IMR-90 (cell line): ENCODE results near the gene TANGO6. TPM values are rescaled to one million over a fixed set of nuclear protein-coding genes. Genes with fewer than 3 reads are reported as not detected.

ENCODE experiments used
- ATAC-seq: fragments of 200-7000 bp; cut with Tn5 transposase; 2 replicates; pipeline ENCODE4 v1.9.1; 2020; ENCODE audit warnings: low read depth, mild to moderate bottlenecking, moderate library complexity
- BruUV-seq: library from RNA; stranded (reverse); fragments of 400-500 nt; replicated peaks from 2 replicates; lab custom pipeline; 2021; lab: Mats Ljungman, UMichigan
- CTCF ChIA-PET: fragments of 300-600 bp; formaldehyde crosslinking; extraction: SDS; loops from one replicate; lab custom pipeline; 2021; ENCODE audit warnings: antibody characterized with exemption; lab: Yijun Ruan, JAX
- POLR2A ChIA-PET: fragments of 300-600 bp; sonication (Branson Sonifier 250); formaldehyde crosslinking; loops from one replicate; lab custom pipeline; 2022; ENCODE audit warnings: antibody characterized with exemption; ENCODE audit not compliant: unreplicated experiment; lab: Charles Lee
- DNase-seq: peaks from one replicate; pipeline ENCODE4 v3.0.0; 2013
- H2AFZ ChIP-seq: replicated peaks from 2 replicates; pipeline ENCODE3; 2013; ENCODE audit warnings: low read length, mild to moderate bottlenecking; ENCODE audit not compliant: poor library complexity
- H2AK5ac ChIP-seq: 2 replicates; pipeline ENCODE4 v1.6.1; 2013; ENCODE audit warnings: low read depth, low read length, inconsistent platforms
- H2AK9ac ChIP-seq: replicated peaks from 2 replicates; pipeline ENCODE3; 2013; ENCODE audit warnings: mild to moderate bottlenecking, low read depth, low read length, moderate library complexity; ENCODE audit not compliant: poor library complexity
- H2BK120ac ChIP-seq: 2 replicates; pipeline ENCODE4 v1.6.1; 2013; ENCODE audit warnings: low read depth, low read length, inconsistent platforms
- H2BK15ac ChIP-seq: 3 replicates; pipeline ENCODE4 v1.6.1; 2013; ENCODE audit warnings: low read depth, low read length, inconsistent platforms
- H2BK20ac ChIP-seq: 2 replicates; pipeline ENCODE4 v1.6.1; 2013; ENCODE audit warnings: low read depth, mild to moderate bottlenecking, inconsistent platforms, low read length, moderate library complexity
- H2BK5ac ChIP-seq: 2 replicates; pipeline ENCODE4 v1.6.1; 2013; ENCODE audit warnings: mild to moderate bottlenecking, low read depth, low read length, inconsistent platforms; ENCODE audit not compliant: poor library complexity, severe bottlenecking
- H3K14ac ChIP-seq: replicated peaks from 2 replicates; pipeline ENCODE4 v1.6.1; 2013; ENCODE audit warnings: low read depth, low read length, inconsistent platforms
- H3K18ac ChIP-seq: 2 replicates; pipeline ENCODE4 v1.6.1; 2013; ENCODE audit warnings: low read depth, low read length, control low read depth
- H3K23ac ChIP-seq: 2 replicates; pipeline ENCODE4 v1.6.1; 2013; ENCODE audit warnings: low read depth, low read length, inconsistent platforms
- H3K27ac ChIP-seq: 2 replicates; pipeline ENCODE4 v1.5.1; 2013; ENCODE audit warnings: mild to moderate bottlenecking, control low read depth, low read length; ENCODE audit not compliant: insufficient read depth
- H3K27me3 ChIP-seq: 2 replicates; pipeline ENCODE4 v1.6.1; 2013; ENCODE audit warnings: low read length; ENCODE audit not compliant: control insufficient read depth, insufficient read depth
- H3K36me3 ChIP-seq: 2 replicates; pipeline ENCODE4 v1.6.1; 2013; ENCODE audit warnings: low read length, mixed read lengths; ENCODE audit not compliant: control insufficient read depth, insufficient read depth
- H3K4ac ChIP-seq: 2 replicates; pipeline ENCODE4 v1.6.1; 2013; ENCODE audit warnings: low read depth, low read length, inconsistent platforms
- H3K4me1 ChIP-seq: 2 replicates; pipeline ENCODE4 v1.6.1; 2013; ENCODE audit warnings: low read length, mixed read lengths; ENCODE audit not compliant: control insufficient read depth, insufficient read depth
- H3K4me2 ChIP-seq: 2 replicates; pipeline ENCODE4 v1.6.1; 2013; ENCODE audit warnings: low read depth, mild to moderate bottlenecking, control low read depth, low read length, moderate library complexity
- H3K4me3 ChIP-seq: 2 replicates; pipeline ENCODE4 v1.5.1; 2013; ENCODE audit warnings: low read depth, mild to moderate bottlenecking, control low read depth, low read length, moderate library complexity; ENCODE audit not compliant: insufficient read depth
- H3K56ac ChIP-seq: 2 replicates; pipeline ENCODE4 v1.6.1; 2013; ENCODE audit warnings: low read length, inconsistent platforms; ENCODE audit not compliant: insufficient read depth; ENCODE audit errors: extremely low read depth
- H3K79me1 ChIP-seq, 2 experiments: 2 replicates each; pipeline ENCODE4 v1.6.1; 2013; ENCODE audit warnings: low read length in 2 of 2, inconsistent platforms in 1 of 2, low read depth in 1 of 2
- H3K9ac ChIP-seq: 2 replicates; pipeline ENCODE4 v1.6.1; 2013; ENCODE audit warnings: low read depth, low read length, control low read depth
- H3K9me1 ChIP-seq: 2 replicates; pipeline ENCODE4 v1.6.1; 2013; ENCODE audit warnings: low read length, inconsistent platforms; ENCODE audit not compliant: insufficient read depth
- H3K9me3 ChIP-seq: 2 replicates; pipeline ENCODE4 v1.6.1; 2013; ENCODE audit warnings: low read length; ENCODE audit not compliant: control insufficient read depth, insufficient read depth
- H4K20me1 ChIP-seq: 2 replicates; pipeline ENCODE4 v1.6.1; 2013; ENCODE audit warnings: low read length, inconsistent platforms; ENCODE audit not compliant: insufficient read depth
- H4K5ac ChIP-seq: 2 replicates; pipeline ENCODE4 v1.6.1; 2013; ENCODE audit warnings: mild to moderate bottlenecking, low read depth, low read length, control low read depth
- H4K8ac ChIP-seq, 2 experiments: 2 replicates each; pipeline ENCODE4 v1.6.1; 2013; ENCODE audit warnings: low read depth in 2 of 2, low read length in 2 of 2, control low read depth in 1 of 2, inconsistent platforms in 1 of 2
- H4K91ac ChIP-seq: 2 replicates; pipeline ENCODE4 v1.6.1; 2013; ENCODE audit warnings: low read depth, low read length, inconsistent platforms; ENCODE audit not compliant: insufficient read depth
- BHLHE40 ChIP-seq: fragments of 150-350 bp; IDR thresholded peaks from 2 replicates; pipeline ENCODE4 v1.6.1; 2016; ENCODE audit warnings: mild to moderate bottlenecking, low read depth, low read length
- CEBPB ChIP-seq: IDR thresholded peaks from 2 replicates; pipeline ENCODE4 v1.6.1; 2012; ENCODE audit warnings: low read depth, low read length, improper control_type of control experiment
- CHD1 ChIP-seq: IDR thresholded peaks from 2 replicates; pipeline ENCODE4 v1.6.1; 2012; ENCODE audit warnings: low read depth, low read length, improper control_type of control experiment
- FOS ChIP-seq: fragments of 150-350 bp; IDR thresholded peaks from 2 replicates; pipeline ENCODE4 v1.6.1; 2016; ENCODE audit warnings: low read depth, low read length
- MAFK ChIP-seq: IDR thresholded peaks from 2 replicates; pipeline ENCODE4 v1.6.1; 2012; ENCODE audit warnings: low read depth, low read length, improper control_type of control experiment
- MAZ ChIP-seq: IDR thresholded peaks from 2 replicates; pipeline ENCODE4 v1.6.1; 2012; ENCODE audit warnings: low read depth, mild to moderate bottlenecking, low read length, improper control_type of control experiment, moderate library complexity, borderline replicate concordance
- MXI1 ChIP-seq: IDR thresholded peaks from 2 replicates; pipeline ENCODE4 v1.6.1; 2012; ENCODE audit warnings: low read depth, mild to moderate bottlenecking, low read length, moderate library complexity, borderline replicate concordance
- NFE2L2 ChIP-seq: fragments of 150-350 bp; IDR thresholded peaks from 2 replicates; pipeline ENCODE4 v1.6.1; 2016; ENCODE audit warnings: low read depth, mild to moderate bottlenecking, low read length
- POLR2A ChIP-seq: IDR thresholded peaks from 2 replicates; pipeline ENCODE4 v1.6.1; 2012; ENCODE audit warnings: mild to moderate bottlenecking, low read depth, low read length
- RAD21 ChIP-seq: IDR thresholded peaks from 2 replicates; pipeline ENCODE4 v1.6.1; 2012; ENCODE audit warnings: low read length, improper control_type of control experiment
- RCOR1 ChIP-seq: IDR thresholded peaks from 2 replicates; pipeline ENCODE4 v1.6.1; 2012; ENCODE audit warnings: mild to moderate bottlenecking, low read length, improper control_type of control experiment; ENCODE audit not compliant: insufficient replicate concordance
- RFX5 ChIP-seq: IDR thresholded peaks from 2 replicates; pipeline ENCODE4 v1.8.0; 2012; ENCODE audit warnings: low read depth, mild to moderate bottlenecking, low read length, moderate library complexity
- SMC3 ChIP-seq: fragments of 150-350 bp; IDR thresholded peaks from 2 replicates; pipeline ENCODE4 v1.6.1; 2016; ENCODE audit warnings: low read depth, mild to moderate bottlenecking, antibody characterized with exemption, low read length, moderate library complexity
- USF2 ChIP-seq: fragments of 150-350 bp; IDR thresholded peaks from 2 replicates; pipeline ENCODE4 v1.6.1; 2017; ENCODE audit warnings: mild to moderate bottlenecking, antibody characterized with exemption, low read length, low read depth
- WGBS, 2 experiments: methylation state at CpG; one replicate each; pipeline versions ENCODE4 v1.1.5 to v1.1.7; 2013; ENCODE audit warnings: missing lambda C conversion rate in 2 of 2; ENCODE audit not compliant: insufficient read length in 1 of 2; ENCODE audit errors: extremely low coverage in 2 of 2; 5-methylcytosine and 5-hydroxymethylcytosine counted together
- dilution Hi-C: fragments of 300-500 bp; cut with HindIII; formaldehyde crosslinking; loops from one replicate; pipeline ENCODE4 v1.14.3; 2018; ENCODE audit warnings: low sequenced_read_pairs; ENCODE audit not compliant: unreplicated experiment
- in situ Hi-C: fragments of 300-500 bp; cut with MboI; formaldehyde crosslinking; loops from 3 replicates; pipeline ENCODE4 v1.14.3; 2019; ENCODE audit warnings: low sequenced_read_pairs, inconsistent platforms, mixed read lengths
- intact Hi-C: fragments of 100-400 bp; cut with micrococcal nuclease; formaldehyde crosslinking; loops from 2 replicates; pipeline ENCODE4 v1.10.0; 2022
- polyA plus RNA-seq, 3 experiments: library from polyadenylated mRNA; depleted of rRNA; stranded (reverse); fragments of >200 nt; gene quantifications; 2 replicates each; pipeline ENCODE4 v1.2.3, GENCODE V29; 2012; ENCODE audit warnings: low replicate concordance in 1 of 3
- total RNA-seq: library from RNA; depleted of rRNA; stranded (reverse); fragments of >200 nt; gene quantifications from 2 replicates; pipeline ENCODE4 v1.2.3, GENCODE V29; 2012
- TF ChIP-seq, protein P1 (sequence below): conservative IDR thresholded peaks from 2 replicates; pipeline ENCODE4 v1.5.1; 2012; ENCODE audit warnings: mild to moderate bottlenecking, low read depth, low read length, improper control_type of control experiment
- TF ChIP-seq, protein P2 (sequence below): fragments of 150-350 bp; IDR thresholded peaks from 2 replicates; pipeline ENCODE4 v1.6.1; 2016; ENCODE audit warnings: low read depth, mild to moderate bottlenecking, low read length, moderate library complexity, borderline replicate concordance

TANGO6 gene
- total and polyA plus RNA-seq, 2 of the 4 experiments (the other 2 are of a cell fraction): 6.7 to 22.4 TPM

DNA sequence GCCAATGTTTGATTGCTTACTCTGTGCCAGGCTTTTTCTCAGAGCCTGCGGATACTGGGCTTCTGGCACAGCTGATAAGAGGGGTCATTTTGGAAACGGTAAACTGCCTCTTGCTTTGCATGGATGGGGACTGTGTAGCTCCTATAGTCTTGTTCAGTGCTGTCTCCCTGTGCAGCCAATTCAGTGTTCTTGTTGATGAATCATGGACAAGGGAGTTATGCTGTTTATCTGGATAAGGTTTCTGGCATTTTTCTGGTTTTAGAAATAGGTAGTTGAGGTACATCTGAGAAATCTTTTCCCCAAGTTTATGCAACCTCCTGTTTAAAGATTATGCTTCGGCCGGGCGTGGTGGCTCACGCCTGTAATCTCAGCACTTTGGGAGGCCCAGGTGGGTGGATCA is 16.7 kb upstream of the TANGO6 start:
- in situ Hi-C loops: no loop called here
- Histone ChIP-seq H2AK5ac (no peak overlapping the region), H3K4ac (no peak overlapping the region), H2AK9ac (no peak overlapping the region), H3K56ac (no peak overlapping the region), H3K9me1 (0 out of 2 replicates have a peak, but pooled peaks cover 3% of the 10 kb centered on the region), H3K18ac (no peak overlapping the region), H3K27ac (no peak overlapping the region), H3K79me1 (no peaks in the 10 kb centered on the region), H2BK120ac (no peak overlapping the region), H2BK5ac (no peak overlapping the region), H4K8ac (no peak overlapping the region), H4K91ac (no peak overlapping the region), H3K36me3 (no peaks in the 10 kb centered on the region), H4K5ac (no peak overlapping the region), H2BK15ac (no peak overlapping the region), H3K27me3 (peaks cover 9% of the 10 kb centered on the region), H2AFZ (no peak overlapping the region), H3K23ac (no peak overlapping the region), H3K4me2 (no peak overlapping the region), H3K9ac (no peak overlapping the region), H3K9me3 (no peaks in the 10 kb centered on the region; the same call in 1 of the 2 replicates), H3K4me1 (peaks cover 9% of the 10 kb centered on the region), H3K14ac (no peak overlapping the region), H3K4me3 (no peak overlapping the region), H4K20me1 (no peaks in the 10 kb centered on the region), H2BK20ac (no peak overlapping the region)
- dilution Hi-C loops: no loop called here
- intact Hi-C loops: no loop called here
- TF ChIP-seq POLR2A (no peak), RFX5 (no peak), RAD21 (no peak), USF2 (no peak), MAZ (no peak), FOS (no peak), MXI1 (no peak), MAFK (no peak), RCOR1 (no peak), BHLHE40 (no peak), NFE2L2 (no peak), SMC3 (no peak), CEBPB (no peak), CHD1 (no peak)
- TF ChIP-seq, protein P1, sequence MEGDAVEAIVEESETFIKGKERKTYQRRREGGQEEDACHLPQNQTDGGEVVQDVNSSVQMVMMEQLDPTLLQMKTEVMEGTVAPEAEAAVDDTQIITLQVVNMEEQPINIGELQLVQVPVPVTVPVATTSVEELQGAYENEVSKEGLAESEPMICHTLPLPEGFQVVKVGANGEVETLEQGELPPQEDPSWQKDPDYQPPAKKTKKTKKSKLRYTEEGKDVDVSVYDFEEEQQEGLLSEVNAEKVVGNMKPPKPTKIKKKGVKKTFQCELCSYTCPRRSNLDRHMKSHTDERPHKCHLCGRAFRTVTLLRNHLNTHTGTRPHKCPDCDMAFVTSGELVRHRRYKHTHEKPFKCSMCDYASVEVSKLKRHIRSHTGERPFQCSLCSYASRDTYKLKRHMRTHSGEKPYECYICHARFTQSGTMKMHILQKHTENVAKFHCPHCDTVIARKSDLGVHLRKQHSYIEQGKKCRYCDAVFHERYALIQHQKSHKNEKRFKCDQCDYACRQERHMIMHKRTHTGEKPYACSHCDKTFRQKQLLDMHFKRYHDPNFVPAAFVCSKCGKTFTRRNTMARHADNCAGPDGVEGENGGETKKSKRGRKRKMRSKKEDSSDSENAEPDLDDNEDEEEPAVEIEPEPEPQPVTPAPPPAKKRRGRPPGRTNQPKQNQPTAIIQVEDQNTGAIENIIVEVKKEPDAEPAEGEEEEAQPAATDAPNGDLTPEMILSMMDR: no peak
- TF ChIP-seq, protein P2, sequence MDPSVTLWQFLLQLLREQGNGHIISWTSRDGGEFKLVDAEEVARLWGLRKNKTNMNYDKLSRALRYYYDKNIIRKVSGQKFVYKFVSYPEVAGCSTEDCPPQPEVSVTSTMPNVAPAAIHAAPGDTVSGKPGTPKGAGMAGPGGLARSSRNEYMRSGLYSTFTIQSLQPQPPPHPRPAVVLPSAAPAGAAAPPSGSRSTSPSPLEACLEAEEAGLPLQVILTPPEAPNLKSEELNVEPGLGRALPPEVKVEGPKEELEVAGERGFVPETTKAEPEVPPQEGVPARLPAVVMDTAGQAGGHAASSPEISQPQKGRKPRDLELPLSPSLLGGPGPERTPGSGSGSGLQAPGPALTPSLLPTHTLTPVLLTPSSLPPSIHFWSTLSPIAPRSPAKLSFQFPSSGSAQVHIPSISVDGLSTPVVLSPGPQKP: no peak
- no TSS peak for BruUV-seq
- CTCF ChIA-PET: interaction anchor here (0.7 kb wide), 1 partner anchor 106 kb away, joined by 7 read pairs; no protein-coding TSS in a partner anchor
- WGBS, 2 experiments: 57% methylated on average over 2 of the region's 6 CpGs; no CpG with 5 or more reads in 1 of the 2 experiments
- ATAC-seq (0 out of 2 replicates have a peak, but pooled peaks have one; percentile 36), DNase-seq (no peak)
- POLR2A ChIA-PET: no interaction called here
